Stimulated activated CD4-positive, alpha-beta T cell treated with anti-CD3 and anti-CD28 coated beads, Interleukin-2, amount 100 ng/mL, for 4 hours (primary cell): Measurements from ENCODE around the gene SLC6A5.

Experiments used
- DNase-seq: peaks from one replicate; pipeline ENCODE4 v3.0.0-alpha.2; 2020; ENCODE audit warnings: low read depth

SLC6A5 gene

GRCh38 chr11:20596205-20597153 is 2.9 kb upstream of the SLC6A5 start:
- DNase-seq, result no peak

- DNase-seq, result no peak
These were observed 2.2 kb upstream of the SLC6A5 start for GRCh38 chr11:20597154-20597679.

- no peak for DNase-seq
These were observed 1.5 kb upstream of the SLC6A5 start for GRCh38 chr11:20597680-20598484.

DNA sequence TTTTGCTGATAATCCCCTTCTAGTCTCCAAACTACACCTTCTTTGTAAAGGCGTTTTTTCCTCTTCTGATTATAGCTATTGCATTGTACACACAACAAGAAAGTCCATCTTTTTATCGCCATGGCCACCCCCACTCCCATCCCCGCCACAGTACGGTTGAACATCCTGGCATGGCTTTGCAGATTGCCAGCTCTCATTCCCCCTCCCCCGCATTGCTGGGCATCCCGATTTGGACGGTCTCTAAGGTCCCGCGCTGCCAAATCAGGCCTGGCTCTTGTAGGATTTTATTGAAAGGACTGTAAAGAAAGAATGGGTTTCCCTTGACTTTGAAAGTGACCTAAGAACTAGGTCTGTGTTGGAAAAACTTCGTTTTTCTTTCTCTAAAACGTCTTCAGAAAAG is 916 bp upstream of the SLC6A5 start:
- DNase-seq, result no peak

GRCh38 chr11:20600020-20600346 is 575 bp downstream of the SLC6A5 start:
- no peak for DNase-seq

- DNase-seq, result no peak
These were observed 1.1 kb downstream of the SLC6A5 start for GRCh38 chr11:20600551-20600950.

DNA sequence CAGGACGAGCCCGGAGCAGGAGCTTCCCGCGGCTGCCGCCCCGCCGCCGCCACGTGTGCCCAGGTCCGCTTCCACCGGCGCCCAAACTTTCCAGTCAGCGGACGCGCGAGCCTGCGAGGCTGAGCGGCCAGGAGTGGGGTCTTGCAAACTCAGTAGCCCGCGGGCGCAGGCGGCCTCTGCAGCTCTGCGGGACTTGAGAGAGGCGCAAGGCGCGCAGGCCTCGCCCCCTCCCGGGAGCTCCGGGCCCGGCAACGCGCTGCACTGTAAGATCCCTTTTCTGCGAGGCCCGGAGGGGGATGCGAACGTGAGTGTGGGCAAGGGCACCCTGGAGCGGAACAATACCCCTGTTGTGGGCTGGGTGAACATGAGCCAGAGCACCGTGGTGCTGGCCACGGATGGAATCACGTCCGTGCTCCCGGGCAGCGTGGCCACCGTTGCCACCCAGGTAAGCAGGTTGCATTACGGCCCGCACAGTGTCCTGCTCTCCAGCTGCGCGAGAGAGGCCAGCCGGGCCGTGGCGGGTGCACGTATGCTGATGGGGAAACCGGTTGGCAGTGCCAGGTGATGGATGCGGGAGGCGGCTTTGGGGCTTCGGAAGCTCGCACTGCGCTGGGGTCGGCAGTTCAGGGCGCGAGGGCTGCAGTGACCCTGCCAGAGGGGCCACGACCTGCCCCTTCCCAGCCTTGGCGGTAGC is 2.0 kb downstream of the SLC6A5 start:
- DNase-seq, result no peak

- DNase-seq, result no peak
These were observed 4.9 kb downstream of the SLC6A5 start for GRCh38 chr11:20604295-20604803.

DNA sequence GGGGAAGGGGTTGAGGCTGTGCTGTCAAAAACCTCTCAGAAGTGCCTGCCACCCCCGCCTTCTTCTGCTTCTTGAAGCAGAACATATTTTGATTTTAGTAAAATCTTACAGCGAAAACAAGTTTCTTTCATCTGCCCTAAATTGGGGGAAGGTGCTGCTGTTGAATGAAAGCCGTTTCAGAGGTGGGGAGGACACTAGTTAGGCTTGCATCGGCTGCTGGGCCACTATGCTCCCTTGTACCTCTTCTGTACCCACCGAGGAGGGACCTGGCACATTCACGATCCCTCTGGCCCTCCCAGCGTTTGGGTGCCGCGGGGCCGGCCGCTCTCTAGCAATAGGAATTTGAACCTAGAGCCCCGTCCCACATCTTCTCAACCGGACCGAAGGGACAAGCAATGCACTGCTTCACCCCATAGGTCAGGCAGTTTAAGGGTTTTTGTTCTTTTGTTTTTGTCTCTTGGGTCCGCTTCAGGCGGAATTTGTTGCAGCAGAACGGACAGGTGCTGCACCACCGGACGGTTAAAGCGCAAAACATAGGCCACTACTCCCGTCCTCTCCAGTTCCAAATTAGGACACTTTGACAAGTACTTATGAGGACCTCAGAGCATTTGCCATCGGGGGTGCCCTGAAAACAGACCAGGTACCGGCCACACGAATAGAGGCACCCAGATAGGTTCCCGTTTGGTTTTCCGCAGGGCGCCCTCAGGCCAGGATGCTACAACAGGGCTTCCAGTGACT is 5.6 kb downstream of the SLC6A5 start:
- no peak for DNase-seq

GRCh38 chr11:20605602-20606091 is 6.2 kb downstream of the SLC6A5 start:
- DNase-seq, result no peak

DNA sequence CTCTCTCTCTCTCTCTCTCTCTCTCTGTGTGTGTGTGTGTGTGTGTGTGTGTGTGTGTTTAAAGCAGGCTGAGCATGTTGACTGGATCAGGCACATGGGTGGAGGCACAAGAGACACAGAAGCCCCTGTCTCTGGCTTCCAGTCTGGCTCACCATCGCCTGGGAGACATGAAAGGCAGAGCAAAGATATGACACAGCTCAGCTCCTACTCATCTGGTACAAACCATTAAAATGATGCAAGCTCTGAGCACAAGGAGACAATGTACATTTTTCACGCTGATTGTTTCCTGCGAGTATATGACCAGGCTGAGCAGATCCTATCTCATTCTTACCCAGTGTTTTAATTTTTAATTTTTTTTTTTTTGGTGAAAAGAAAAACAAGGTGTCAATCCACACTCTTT is 9.5 kb downstream of the SLC6A5 start:
- DNase-seq, result no peak

- DNase-seq, result peak; percentile 6
These were observed 10.6 kb downstream of the SLC6A5 start for GRCh38 chr11:20609727-20610707.

GRCh38 chr11:20610825-20611224 is 11.4 kb downstream of the SLC6A5 start:
- no peak for DNase-seq

- no peak for DNase-seq
These were observed 12.0 kb downstream of the SLC6A5 start for GRCh38 chr11:20611445-20611844.

- DNase-seq, result no peak
These were observed 12.5 kb downstream of the SLC6A5 start for GRCh38 chr11:20611892-20612291.

DNA sequence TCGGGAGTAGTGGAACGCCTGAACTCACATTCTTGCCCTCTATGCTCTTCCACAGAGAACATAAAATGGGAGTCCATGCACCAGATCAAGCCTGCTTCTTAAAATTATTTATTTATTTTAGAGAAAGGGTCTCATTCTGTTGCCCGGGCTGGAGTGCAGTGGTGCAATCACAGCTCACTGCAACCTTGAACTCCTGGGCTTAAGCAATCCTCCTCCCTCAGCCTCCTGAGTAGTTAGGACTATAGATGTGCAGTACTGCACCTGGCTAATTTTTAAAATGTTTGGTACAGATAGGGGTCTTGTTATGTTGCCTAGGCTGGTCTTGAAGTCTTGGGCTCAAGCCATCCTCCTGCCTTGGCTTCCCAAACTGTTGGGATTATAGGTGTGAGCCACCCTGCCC is 13.0 kb downstream of the SLC6A5 start:
- no peak for DNase-seq

DNA sequence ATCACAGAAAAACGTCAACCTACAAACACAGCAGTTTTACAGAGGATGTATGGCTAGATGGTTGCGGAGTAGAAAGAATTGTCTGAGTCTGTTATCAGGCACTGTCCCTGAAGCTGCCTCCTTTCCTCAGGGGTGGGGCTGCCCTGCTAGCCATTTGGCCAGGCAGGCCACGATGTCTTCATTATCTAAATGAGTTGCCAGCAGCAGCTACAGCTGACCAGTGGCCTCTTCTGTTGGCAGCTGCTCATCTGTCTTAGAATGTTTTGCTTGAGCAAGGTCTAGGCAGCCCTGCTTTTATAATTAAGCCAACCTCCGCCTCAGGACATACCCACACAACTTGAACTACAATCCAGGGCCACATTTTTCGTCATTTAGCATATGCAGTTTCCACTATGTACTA is 17.5 kb downstream of the SLC6A5 start:
- DNase-seq, result no peak

DNA sequence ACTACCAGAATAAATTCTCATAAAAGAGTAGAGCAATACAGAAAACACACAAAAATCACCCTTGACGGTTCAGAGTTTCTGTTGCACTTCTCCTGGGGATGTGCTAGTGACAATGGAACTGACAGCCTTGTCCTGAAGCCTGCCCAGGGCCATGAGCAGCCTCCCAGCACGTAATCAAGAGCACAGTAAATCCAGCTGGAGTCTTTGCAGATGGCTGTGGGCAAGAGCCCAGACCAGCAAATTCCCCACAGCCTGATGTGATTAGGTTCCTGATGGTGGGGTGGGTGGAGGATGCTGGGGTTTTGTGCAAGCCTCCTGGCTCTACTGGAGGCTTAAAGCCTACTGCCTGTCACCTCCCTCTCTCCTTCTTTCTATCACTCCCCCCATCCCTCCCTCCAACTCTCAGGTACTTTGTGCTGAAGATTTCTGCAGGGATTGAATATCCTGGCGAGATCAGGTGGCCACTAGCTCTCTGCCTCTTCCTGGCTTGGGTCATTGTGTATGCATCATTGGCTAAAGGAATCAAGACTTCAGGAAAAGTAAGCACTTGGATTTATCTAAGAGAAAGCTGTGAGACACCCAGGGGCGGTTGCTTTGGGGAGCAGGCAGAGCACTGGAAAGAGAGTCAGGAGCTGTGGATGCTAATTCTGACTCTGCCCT is 18.1 kb downstream of the SLC6A5 start:
- no peak for DNase-seq

DNA sequence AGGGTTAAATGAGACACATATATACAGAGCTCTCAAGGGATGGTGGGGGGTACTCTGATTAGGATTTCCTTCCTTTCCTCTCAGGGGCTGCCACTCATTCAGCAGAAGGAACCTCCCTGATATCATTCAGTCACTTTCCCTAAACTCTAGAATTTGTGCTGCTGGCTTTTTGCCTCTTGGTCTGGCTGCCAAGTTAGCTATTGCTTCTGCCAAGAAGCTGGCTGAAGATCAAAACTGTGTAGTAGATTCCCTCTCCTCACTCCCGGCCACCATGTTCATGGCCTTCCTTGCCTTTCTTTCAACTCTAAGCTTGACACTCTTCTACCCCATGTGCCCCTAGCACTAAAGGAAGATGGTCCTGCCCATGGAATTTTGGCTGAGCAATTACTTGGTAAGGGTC is 18.7 kb downstream of the SLC6A5 start:
- no peak for DNase-seq

GRCh38 chr11:20620988-20621387 is 21.6 kb downstream of the SLC6A5 start:
- DNase-seq, result no peak
